ENCODE measurements around the gene SFMBT1. TPM values are rescaled to one million over a fixed set of nuclear protein-coding genes. Genes with fewer than 3 reads are reported as not detected.
A peak's percentile ranks its signal among the peaks of the same experiment; 100 is the strongest.

The SFMBT1 gene, protein sequence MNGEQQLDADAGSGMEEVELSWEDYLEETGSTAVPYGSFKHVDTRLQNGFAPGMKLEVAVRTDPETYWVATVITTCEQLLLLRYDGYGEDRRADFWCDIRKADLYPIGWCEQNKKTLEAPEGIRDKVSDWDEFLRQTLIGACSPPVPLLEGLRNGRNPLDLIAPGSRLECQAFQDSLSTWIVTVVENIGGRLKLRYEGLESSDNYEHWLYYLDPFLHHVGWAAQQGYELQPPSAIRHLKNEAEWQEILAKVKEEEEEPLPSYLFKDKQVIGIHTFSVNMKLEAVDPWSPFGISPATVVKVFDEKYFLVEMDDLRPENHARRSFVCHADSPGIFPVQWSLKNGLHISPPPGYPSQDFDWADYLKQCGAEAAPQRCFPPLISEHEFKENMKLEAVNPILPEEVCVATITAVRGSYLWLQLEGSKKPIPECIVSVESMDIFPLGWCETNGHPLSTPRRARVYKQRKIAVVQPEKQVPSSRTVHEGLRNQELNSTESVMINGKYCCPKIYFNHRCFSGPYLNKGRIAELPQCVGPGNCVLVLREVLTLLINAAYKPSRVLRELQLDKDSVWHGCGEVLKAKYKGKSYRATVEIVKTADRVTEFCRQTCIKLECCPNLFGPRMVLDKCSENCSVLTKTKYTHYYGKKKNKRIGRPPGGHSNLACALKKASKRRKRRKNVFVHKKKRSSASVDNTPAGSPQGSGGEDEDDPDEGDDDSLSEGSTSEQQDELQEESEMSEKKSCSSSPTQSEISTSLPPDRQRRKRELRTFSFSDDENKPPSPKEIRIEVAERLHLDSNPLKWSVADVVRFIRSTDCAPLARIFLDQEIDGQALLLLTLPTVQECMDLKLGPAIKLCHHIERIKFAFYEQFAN
- total RNA-seq (2022) (11.5 and 11.8 TPM in 2 replicates), Bru-seq, nascent RNA (percentile 64 among the genes with signal in this experiment), BruChase-seq, experiment 1, labeled RNA remaining after a 6-hour chase (percentile 54 among the genes with signal in this experiment), BruChase-seq, experiment 2, labeled RNA remaining after a 2-hour chase (percentile 60 among the genes with signal in this experiment)
- long read RNA-seq, full-length matches to known transcripts: 3 of 21 reads
- long read RNA-seq, partial matches to known transcripts: 3 of 21 reads
- long read RNA-seq, other reads (novel, unspliced or antisense): 15 of 21 reads

DNA sequence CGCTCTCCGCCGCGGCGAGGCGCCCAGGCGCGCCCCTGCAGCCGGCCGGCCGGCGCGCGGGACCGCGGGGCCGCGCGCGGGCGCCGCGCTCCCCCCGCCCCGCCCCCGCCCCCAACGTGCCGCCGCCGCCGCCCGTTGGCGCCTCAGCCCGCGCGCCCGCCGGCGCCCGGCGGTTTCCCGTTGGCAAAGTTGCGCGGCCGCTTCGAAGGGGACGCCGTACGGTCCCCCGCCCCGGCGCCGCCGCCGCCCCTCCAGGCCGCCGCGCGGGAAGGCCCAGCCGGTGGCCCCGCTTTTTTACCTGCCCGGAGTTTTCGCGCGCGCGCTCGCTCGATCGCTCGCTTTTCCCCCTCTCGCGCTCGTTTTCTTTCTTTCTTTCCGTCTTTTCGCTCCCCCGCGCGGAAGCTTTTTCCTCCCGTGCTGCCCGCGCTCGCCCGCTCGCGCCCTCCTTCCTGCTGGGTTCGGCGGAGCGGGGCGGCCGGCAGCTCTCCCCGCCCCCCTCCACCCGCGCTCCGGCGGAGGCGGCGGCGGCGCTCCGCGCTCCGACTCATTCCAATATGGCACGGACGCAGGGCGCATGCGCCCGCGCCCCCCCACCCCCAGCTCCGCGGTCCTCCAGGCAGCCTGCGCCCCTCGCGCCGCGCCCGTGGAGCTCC is at the start of gene SFMBT1:
Gene SFMBT1, minus strand, starts transcription at position 556 of the 653 bp plus-strand sequence. CDS start 76,945 bp downstream, outside the sequence.
- ChIA-PET CTCF (interaction anchor here (0.5 to 0.7 kb wide), 2 partner anchors 12 to 74 kb away, joined by 3 read pairs; no protein-coding TSS in a partner anchor), POLR2A (interaction anchor here (0.7 to 4.6 kb wide), 16 partner anchors 9 to 330 kb away, joined by 3 to 25 read pairs (median 4); partner anchors contain the start of genes NEK4 and STIMATE)
- peak within 1 kb of the TSS; percentile 57 for H3K27ac Mint-ChIP-seq (ENCODE audit: low read depth, unreplicated experiment)
- peaks cover 4% of the 10 kb centered on the region for H3K36me3 Mint-ChIP-seq (ENCODE audit: insufficient read depth, unreplicated experiment)
- H3K4me1 Mint-ChIP-seq (ENCODE audit: insufficient read depth, unreplicated experiment): peaks cover 10% of the 10 kb centered on the region
- peak; percentile 46 for DNase-seq (ENCODE audit: unreplicated experiment)
- no TSS peak for BruUV-seq (replicated peaks)
- intact Hi-C loops (cut with micrococcal nuclease): no loop called here
- TF ChIP-seq CTCF (IDR thresholded peaks at IDR 0.05; ENCODE audit: unreplicated experiment): no peak
- H3K4me3 Mint-ChIP-seq (ENCODE audit: unreplicated experiment): peak within 1 kb of the TSS; percentile 83
- no peaks in the 10 kb centered on the region for H3K9me3 Mint-ChIP-seq (ENCODE audit: unreplicated experiment)
- no peaks in the 10 kb centered on the region for H3K27me3 Mint-ChIP-seq (ENCODE audit: insufficient read depth, unreplicated experiment)

- DNase-seq (ENCODE audit: unreplicated experiment): no peak
- ChIA-PET CTCF (interaction anchor here (0.6 to 0.9 kb wide), 2 partner anchors 20 to 163 kb away, joined by 3 read pairs; no protein-coding TSS in a partner anchor), POLR2A (no interaction called here)
- H3K36me3 Mint-ChIP-seq (ENCODE audit: insufficient read depth, unreplicated experiment): peaks cover 59% of the 10 kb centered on the region
- TF ChIP-seq CTCF (IDR thresholded peaks at IDR 0.05; ENCODE audit: unreplicated experiment): no peak
- H3K9me3 Mint-ChIP-seq (ENCODE audit: unreplicated experiment): no peaks in the 10 kb centered on the region
- no peak overlapping the region for H3K27ac Mint-ChIP-seq (ENCODE audit: low read depth, unreplicated experiment)
- no peak overlapping the region for H3K4me3 Mint-ChIP-seq (ENCODE audit: unreplicated experiment)
- H3K27me3 Mint-ChIP-seq (ENCODE audit: insufficient read depth, unreplicated experiment): no peaks in the 10 kb centered on the region
- intact Hi-C loops (cut with micrococcal nuclease): no loop called here
- no peaks in the 10 kb centered on the region for H3K4me1 Mint-ChIP-seq (ENCODE audit: insufficient read depth, unreplicated experiment)
- no TSS peak for BruUV-seq (replicated peaks)
These were observed 47.1 kb upstream of the SFMBT1 start for GRCh38 chr3:53092942-53093341.

GRCh38 chr3:53092216-53092615 is 46.3 kb upstream of the SFMBT1 start:
- no TSS peak for BruUV-seq (replicated peaks)
- no peaks in the 10 kb centered on the region for H3K27me3 Mint-ChIP-seq (ENCODE audit: insufficient read depth, unreplicated experiment)
- intact Hi-C loops (cut with micrococcal nuclease): no loop called here
- peaks cover 62% of the 10 kb centered on the region for H3K36me3 Mint-ChIP-seq (ENCODE audit: insufficient read depth, unreplicated experiment)
- no peak for DNase-seq (ENCODE audit: unreplicated experiment)
- no peaks in the 10 kb centered on the region for H3K4me1 Mint-ChIP-seq (ENCODE audit: insufficient read depth, unreplicated experiment)
- no peak overlapping the region for H3K27ac Mint-ChIP-seq (ENCODE audit: low read depth, unreplicated experiment)
- no peaks in the 10 kb centered on the region for H3K9me3 Mint-ChIP-seq (ENCODE audit: unreplicated experiment)
- ChIA-PET CTCF (no interaction called here), POLR2A (interaction anchor here (0.9 kb wide), 1 partner anchor 12 kb away, joined by 4 read pairs; no protein-coding TSS in a partner anchor)
- no peak for TF ChIP-seq CTCF (IDR thresholded peaks at IDR 0.05; ENCODE audit: unreplicated experiment)
- no peak overlapping the region for H3K4me3 Mint-ChIP-seq (ENCODE audit: unreplicated experiment)

Measured in MCF 10A (cell line).